NCI-H1436 treated with DMSO at 0.1 percent for 48 hours (cell line): Measurements from ENCODE around the gene DAAM1.

Experiments used
- DNase-seq: peaks from one replicate; lab custom pipeline; 2025; lab: John Stamatoyannopoulos, UW

Gene DAAM1

DNA sequence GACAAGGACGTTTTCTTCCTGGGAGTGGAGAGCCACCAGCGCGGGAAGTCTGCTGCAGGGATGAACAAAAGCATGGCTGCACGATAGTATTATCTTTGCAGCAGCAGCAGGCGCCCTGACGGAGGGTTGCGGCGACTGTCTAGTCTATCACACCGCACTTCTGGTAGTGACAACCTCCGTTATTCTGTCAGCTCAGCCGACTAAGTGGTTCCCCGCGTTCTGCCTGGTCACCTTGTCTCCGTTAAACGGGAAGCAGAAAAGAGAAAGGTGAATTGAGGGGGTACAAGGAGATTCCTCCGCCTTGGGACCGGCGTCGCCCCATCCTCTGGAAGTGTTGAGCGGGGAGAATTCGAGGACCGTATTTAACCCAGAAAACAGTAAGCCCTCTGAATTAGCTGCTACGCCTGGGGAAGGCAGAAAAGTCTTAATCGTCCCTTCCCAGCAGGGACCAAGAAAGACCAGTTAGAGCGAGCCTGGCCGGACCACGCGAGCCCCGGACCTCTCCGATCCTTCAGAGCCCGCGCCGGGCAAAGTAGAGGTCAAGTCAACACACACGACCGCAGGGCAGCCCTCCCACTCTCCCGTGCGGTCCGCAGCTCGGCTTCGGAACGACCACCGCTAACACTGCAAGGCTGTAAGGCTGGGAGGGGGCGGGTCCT lies 536 bp upstream of the DAAM1 start:
- DNase-seq, result no peak

DNA sequence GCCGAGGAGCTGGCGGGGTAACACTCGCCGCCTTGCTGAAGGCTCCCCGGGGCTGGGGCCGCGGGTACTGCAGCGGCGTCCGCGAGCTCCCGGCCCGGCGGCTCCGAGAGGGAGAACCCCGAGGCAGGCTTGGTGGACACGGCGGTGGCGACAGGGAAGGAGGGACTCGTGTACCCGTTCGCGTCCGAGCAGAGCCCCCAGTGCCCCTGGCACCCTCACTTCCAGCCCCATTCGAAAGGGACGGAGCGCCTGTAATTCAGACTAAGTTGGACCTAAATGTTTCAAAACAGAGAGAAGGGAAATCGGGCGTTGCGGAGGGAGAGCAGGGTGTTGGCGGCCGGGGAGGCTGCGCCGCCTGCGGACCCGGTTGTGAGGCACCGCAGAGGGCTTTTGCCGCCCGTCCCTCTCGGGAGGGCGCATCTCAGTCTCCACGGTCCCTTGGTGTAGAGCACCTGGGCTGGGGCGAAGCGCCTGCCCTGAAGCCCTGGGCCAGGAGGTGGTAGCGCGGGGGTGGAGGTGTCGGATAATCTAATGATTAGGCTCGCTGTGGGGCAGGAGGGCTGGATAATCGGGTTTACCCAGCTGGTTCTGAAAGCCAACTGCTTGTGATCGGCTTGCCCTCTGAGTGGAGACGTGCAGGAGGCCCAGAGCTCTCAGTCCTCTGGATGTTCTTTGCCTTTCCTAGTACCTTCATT lies 771 bp downstream of the DAAM1 start:
- DNase-seq, result no peak

DNA sequence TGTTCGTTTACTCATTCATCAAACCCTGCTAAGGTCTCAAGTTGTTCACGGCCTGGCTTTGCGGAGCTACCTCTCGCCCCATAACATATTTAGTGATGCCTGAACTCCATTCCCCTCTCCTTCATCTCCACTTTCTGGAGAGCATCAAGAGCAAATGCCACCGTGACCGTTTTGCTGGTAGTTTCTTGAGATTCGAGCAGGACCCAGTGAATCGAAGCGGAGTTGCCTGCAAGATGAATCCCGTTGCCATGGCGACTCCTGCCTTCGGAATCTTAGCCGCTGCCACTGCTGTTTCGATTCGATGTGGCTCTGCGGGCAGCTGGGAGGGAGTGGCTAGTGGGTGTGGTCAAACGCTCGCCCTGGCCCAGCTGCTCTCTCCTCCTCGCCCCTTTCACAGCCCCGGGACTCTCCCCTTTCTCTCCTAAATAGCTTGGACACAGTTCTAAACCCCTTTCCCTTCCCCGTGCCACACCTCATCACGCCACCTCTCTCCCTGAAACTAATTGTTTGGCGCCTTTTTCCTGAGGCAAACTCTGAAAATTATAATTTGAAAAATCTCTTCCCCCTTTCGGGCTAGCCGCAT lies 1.4 kb downstream of the DAAM1 start:
- DNase-seq, result no peak

DNA sequence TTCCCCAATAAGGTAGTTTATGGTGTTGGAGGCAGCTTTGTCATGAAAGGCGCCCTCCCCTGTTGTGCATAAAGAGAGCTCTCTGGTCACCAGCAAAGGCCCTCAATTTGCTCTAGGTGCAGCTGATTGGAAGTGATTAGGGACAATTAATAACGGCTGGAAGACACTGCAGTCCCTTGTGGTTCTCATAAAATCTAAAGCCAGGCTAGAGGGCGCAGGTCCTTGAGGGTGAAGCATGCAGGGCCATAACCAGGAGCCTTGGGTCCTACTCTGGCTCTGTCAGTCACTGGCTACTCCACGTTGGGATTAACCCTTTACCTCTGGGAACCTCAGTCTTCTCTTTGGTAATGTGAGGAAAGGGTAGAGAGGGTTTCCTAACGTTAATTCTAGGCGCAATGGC lies 1.9 kb downstream of the DAAM1 start:
- DNase-seq, result no peak

DNA sequence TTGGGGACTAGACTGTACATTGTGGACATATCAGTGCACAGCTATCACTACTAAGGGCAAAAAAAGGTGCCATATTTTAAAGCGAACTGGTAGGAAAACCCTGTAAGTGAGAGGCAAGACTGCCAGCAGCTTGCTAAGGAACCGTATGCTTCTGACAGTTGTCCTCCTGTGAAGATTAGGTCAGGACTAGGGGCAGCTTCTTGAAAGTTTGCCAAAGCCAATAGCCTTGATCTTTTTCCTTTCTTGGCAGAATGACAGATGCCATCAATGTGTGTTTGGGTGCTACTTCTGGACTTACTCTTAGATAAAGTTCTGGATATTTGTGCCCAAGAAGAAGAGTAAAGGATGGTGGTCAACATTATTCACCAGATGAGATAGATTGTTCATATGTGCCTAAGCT lies 7.4 kb downstream of the DAAM1 start:
- no peak for DNase-seq

DNA sequence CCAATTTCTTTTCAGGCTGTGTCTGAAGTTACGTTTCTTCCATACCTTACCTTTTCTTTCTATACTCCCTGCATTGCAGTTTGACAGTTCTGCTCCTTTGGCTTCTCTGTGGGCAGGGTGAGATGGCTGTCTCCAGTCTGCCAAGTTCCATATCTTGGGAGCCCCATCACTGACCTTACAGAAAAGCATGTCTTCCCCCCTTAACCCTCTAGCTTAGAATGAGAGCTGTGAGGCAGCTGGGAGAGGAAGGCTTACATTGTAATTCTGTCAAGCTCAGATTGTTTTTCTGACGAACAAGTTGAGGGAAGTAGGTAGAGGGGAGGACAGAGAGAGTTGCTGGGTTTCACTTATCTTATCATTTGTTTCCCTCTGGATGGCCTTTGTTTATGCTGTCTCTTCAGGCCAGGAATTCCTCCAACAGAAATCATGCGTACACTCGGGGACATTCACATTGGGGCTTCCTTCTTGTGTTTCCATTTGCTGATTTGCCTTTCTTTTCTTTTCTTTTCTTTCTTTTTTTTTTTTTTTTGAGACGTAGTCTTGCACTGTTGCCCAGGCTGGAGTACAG lies 9.3 kb downstream of the DAAM1 start:
- DNase-seq, result no peak

DNA sequence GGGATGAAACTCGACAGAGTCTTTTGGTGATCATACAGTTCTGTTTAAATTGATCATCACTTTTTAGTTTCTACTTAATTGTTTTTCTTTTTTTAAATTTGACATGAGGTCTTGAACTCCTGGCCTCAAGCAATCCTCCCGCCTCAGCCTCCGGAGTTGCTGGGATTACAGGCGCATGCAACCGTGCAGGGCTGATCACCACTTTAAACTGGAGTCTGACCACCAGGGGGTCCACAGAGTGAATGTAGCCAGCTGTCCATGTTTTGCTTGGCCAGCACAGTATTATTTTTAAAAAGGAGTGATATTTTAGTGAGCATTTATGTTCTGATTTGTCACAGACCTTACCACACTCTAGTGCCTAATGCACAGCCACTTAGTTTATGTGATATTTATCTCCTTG lies 10.7 kb downstream of the DAAM1 start:
- DNase-seq, result no peak

DNA sequence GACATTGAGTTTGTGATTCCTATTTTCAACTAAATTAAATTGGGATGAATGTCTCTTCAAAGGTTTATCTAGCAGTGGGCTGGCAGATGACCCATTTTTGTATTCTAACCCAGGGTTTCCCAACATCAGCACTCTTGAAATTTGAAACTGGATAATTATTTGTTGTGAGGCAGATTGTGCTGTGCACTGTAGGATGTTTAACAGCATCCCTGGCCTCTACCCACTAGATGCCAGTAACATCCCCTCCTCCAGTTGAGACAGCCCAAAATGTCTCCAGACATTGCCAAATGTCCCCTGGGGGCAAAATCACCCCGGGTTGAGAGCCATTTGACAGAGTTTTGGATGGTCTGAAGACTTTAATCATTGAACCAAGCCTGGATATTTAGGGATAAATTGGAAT lies 11.1 kb downstream of the DAAM1 start:
- DNase-seq, result no peak

DNA sequence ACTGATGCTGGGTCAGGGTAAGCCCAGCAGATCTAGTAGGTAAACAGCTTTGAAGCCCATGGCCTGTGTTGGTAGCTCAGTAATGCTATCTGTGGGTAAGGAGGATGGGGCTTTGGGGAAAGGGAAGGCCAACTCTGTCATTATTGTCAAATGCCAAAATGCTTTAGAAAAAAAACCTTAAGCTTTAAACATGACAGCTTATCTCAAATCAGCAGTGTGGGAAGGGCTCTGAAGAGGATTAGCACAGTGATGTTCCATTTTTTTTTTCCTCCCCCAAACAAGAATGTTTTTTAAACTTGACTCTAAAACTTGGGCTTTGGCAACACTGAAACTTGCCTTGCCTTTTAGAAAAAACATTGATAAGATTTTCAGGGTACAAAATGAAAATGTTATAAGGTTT lies 11.7 kb downstream of the DAAM1 start:
- no peak for DNase-seq

DNA sequence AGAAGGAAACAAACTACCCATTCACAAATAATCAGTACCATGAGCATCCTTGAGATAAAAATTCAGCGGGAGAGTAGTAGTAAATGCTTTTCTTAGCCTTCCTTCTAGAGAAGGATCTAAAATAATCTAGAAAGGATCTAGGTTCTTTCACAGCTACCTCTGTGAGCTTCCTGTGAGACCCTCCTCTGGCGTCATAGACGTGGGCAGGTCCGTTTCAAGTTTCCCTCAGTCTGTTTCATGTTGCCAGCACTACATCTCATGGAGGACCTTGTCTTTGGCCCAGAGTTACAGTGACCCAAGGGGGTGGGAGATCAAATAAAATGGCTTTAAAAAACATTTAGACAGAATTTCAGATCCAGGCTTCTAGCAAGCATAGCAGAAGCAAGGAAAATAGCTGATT lies 13.6 kb downstream of the DAAM1 start:
- DNase-seq, result no peak

DNA sequence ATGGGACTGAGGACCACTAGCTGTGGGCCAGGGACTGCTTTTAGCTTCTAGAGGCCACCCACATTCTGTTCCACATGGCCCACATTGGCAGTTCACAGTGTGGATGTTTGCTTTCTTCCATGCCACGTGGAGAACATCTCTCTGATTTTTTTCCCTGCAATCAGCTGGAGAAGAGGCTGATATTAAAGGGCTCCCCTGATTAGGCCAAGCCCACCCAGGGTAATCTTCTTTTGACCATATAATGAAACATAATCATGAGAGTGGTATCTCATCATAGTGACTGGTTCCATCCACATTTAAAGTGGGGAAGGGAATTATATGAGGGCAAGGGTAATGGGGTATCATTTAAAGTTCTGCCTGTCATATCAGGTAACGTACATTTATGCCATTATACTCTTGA lies 15.8 kb downstream of the DAAM1 start:
- DNase-seq, result no peak

DNA sequence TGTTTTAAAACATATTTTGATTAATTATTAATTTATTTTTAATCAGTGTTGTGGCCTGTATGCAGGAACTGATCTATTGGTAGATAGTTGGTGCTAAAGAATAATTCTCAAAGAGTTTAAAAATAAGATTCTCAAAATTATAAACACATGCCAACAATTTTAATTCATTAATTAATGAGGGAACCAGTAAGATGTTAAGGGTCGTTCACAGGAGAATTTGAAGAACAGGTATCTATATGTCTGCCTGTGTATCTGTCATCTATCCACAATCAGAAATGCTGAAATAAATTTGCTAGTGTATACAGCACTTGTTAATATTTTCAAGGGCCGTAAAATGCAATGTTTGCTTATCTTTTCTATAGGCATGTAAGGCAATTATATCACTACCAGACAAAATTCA lies 18.4 kb downstream of the DAAM1 start:
- DNase-seq, result no peak

DNA sequence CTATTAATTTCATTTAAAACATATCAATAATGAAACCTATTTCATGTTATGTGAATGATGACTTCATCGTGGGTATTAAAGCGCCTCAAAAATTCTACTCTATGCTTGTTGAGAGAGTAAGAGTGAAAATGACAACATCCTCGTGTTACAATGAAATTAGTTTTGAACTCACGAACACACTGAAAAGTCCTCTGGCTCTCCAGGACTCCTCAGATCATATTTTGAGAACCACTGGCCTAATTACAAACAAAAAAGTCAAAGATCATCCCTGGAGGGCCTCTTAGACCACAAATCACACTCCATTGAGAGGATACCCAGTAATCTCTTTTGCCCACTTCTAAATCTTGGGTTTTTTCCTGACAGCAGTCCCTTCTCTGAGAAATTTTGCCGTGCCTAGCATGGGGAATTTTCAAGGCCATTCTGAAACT lies 19.1 kb downstream of the DAAM1 start:
- DNase-seq, result no peak

DNA sequence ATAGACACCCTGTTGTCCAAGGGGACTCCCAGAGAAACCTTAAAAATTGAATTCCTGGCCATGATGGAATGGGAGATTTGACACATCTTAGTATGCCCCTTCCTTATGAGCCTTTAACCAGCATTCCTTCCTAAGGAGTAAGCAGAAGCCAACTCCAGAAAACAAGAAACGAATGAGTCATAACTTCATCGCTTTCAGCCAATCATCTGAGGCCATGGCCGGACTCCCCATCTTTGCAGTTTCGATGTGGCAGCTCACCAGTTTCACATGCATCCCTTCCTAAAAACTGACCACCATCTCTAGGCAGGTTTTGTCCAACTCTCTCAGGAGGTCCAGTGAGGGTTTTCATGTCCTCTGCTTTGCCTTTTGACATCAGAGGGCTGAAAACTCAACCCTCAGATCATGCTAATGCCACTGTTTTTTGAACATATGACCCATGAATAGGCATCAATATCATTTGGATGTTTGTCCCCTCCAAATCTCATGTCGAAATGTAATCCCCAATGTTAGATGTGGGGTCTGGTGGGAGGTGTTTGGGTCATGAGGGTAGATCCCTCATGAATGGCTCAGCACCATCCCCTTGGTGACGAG lies 19.9 kb downstream of the DAAM1 start:
- DNase-seq, result no peak

DNA sequence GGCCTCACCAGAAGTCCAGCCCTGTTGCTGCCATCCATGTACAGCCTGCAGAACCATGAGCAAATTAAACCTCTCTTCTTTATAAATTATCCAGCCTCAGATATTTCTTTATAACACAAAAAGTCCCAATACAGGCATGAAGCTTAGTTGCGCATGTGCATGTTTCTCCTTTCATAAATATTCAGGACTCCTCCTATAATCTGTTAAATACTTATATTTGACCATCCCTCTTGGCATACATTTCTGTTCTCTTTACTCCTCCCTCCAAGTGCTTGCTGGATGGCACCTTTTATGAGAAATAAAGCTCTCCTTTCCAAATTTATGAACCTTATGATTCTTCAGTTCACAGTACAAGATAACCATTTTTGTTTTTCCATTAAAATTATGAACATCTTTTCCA lies 20.5 kb downstream of the DAAM1 start:
- no peak for DNase-seq

DNA sequence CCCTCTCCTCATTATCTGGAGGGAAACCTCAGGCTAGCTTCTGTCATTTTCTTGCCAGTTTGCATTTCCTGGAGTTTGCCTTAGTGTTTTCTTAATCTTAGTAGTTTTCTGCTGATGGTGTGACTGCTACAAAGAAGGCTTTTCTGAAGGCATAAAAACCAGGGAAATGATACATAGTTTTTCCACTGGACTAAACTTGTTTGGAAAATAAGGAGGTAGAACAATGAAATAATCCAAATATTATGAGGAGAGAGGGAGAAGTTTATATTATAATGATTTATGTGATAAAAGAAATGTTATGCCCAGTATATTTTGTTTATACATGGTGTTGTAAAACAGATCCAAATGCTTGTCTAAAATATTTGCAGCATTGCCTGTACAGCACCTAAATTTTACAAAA lies 22.2 kb downstream of the DAAM1 start:
- DNase-seq, result no peak

DNA sequence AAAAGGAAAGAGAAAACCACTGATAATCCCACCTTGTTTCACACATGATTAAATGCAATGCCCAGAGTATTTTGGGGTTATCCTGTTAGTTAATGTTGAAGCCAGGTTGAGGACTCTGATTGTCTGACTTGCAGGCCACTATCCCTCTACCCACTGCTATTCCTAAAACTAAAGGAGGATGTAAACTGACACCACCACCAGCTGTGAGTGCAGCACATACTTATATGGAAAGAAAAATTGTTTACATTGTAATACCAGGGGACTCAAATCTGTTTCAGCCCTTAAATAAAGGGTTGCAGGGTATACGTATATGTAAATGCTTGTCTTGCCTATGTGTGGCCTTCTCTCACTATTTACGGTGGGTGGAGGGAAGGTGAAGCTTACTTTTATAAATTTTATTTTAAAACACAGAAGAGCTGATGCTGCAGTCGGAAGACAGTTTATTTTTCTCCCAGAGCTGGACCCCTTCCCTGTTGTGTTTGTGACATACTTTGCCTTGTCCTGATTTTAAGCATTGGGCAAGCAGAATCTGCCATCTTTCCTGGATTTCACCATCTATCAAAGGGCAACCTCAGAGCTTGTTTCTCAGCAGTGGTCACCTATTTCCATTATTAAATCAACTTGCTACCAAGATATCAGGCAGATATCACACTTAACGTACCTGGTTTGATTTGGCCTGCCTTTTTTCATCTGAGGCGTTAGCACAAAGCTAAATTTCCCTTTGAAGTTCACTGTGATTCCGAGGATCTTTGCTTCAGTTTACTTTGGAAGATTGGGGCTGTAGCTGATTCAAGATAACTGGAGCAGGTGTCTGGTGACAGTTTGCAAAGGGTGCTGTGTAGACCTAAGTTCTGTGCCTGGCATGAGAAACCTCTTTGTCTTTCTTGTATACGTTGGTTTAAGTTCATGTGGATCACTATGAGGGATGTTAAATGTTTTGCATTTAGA lies 25.2 kb downstream of the DAAM1 start:
- DNase-seq, result peak; percentile 63

DNA sequence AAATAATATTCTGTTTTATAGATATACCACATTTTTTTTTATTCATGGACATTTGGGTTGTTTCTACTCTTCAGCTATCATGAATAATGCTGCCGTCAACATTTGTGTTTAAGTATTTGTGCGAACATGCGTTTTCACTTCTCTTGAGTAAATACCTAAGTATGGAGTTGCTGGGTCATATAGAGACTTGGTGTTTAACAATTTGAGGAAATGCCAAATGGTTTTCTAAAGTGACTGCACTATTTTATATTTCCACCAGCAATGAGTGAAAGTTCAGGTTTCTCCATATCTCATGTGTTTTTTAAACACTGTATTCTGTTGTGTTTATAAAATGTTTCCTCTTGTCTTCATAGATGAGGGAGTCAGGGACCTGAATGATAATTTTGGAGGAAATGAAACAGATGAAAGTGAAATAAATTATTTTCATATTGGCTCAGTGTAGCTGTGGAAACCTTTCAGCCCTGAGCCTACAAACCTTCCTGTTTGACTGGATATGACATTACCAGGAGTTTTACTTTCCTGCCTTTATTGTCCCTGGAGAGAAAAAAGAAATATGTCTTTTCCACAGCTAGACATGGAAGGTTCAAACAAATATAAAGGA lies 26.3 kb downstream of the DAAM1 start:
- no peak for DNase-seq

DNA sequence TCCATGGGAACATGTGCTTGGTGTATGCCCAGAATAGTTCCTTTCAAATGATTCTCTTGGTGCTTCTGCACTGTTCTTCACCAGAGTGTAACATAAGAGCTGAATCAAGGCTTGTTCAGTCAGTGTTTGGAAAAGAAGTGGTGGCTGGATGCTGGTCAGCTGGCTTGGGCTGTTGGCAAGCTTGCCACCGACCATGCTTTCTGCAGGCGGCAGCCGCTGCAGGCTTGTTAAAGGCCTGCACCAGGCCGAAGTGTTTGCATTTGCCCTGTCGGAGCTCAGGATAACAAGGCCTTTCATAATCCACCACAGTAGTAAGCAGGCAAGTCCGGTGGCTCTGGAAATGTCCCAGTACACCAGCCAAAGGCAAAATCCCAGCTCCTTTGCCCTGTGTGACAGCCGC lies 26.9 kb downstream of the DAAM1 start:
- no peak for DNase-seq

DNA sequence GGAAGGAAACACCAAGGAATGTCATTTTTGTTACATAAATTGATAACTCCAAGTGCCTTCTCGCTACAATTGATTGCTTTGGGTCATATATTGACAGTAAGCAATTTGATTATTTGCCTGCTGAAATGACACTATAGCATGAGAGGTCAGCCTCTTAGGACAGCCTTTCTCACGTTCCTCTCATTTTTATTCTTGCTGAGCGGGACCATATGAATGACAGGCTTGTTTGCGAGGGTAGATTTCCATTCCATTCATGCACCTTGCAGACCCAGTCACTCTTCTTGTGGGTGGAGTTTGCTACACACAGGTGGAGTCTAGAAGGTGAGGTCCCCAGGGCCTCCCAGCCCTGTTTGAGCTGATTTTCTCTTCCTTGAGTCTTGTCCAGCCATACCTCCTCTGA lies 27.3 kb downstream of the DAAM1 start:
- no peak for DNase-seq

DNA sequence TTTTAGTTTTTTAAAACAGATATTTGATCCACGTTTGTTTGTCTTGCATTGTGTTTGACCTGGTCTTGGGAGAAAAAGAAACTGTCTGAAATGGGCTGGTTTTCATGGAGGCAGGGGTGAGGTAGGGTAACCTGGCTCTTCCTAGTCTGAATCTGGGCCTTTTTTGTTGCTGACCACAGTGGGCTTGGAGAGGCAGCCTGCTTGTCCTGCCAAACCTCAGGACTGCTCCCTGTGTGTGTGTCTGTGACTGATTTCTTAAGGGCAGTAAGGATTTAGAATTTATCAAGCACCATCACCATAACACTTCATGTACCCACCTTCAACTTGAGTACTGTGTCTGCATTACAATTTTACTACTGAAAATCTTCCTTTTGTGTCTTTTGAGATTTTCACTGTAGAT lies 28.5 kb downstream of the DAAM1 start:
- no peak for DNase-seq
